Colonic mucosa (tissue), 4 donors: ENCODE results near the gene PRKCA. TPM values are rescaled to one million over a fixed set of nuclear protein-coding genes. Genes with fewer than 3 reads are reported as not detected.

ENCODE experiments used
- DNase-seq: peaks from one replicate; pipeline ENCODE4 v3.0.0-alpha.2; 2020
- H3K27ac ChIP-seq: fragments of 200-600 bp; one replicate; pipeline ENCODE4 v1.8.0; 2021
- H3K27me3 ChIP-seq: fragments of 200-600 bp; one replicate; pipeline ENCODE4 v1.8.0; 2021
- H3K36me3 ChIP-seq: fragments of 200-600 bp; one replicate; pipeline ENCODE4 v1.8.0; 2021
- H3K4me1 ChIP-seq: fragments of 200-600 bp; one replicate; pipeline ENCODE4 v1.8.0; 2021; ENCODE audit warnings: mild to moderate bottlenecking
- H3K4me3 ChIP-seq: fragments of 200-600 bp; one replicate; pipeline ENCODE4 v1.8.0; 2021
- H3K9ac ChIP-seq, 2 donors: one replicate each; pipeline ENCODE4 v1.7.0; 2013; ENCODE audit warnings: control low read depth in 2 of 2, low read depth in 2 of 2, low read length in 2 of 2
- H3K9me3 ChIP-seq: fragments of 200-600 bp; one replicate; pipeline ENCODE4 v1.8.0; 2021
- intact Hi-C: fragments of 100-400 bp; cut with DNase I; formaldehyde crosslinking; loops from one replicate; pipeline ENCODE4 v1.14.1; 2022
- total RNA-seq, 2 donors: library from RNA; stranded (reverse); fragmentation: NEBNext Ultra II Directional in 1 of 2; extraction: Animal tissue kit (Norgen Biotek cat#: 25700) in 1 of 2; gene quantifications; one replicate each; pipeline ENCODE4 v1.2.1, GENCODE V29; 2021
- TF ChIP-seq, protein P1 (sequence below): fragments of 200-600 bp; IDR thresholded peaks from one replicate; pipeline ENCODE4 v1.8.0; 2022; ENCODE audit warnings: antibody characterized with exemption, mild to moderate bottlenecking
- donor health status: healthy.
- donor health status: DM: no; HTN: no; CAD: no.
- donor health status: DM: no; HTN: no; CAD: no.

Gene PRKCA
- total RNA-seq, 2 donors from 2014 or later, result 40.0 to 41.8 TPM

DNA sequence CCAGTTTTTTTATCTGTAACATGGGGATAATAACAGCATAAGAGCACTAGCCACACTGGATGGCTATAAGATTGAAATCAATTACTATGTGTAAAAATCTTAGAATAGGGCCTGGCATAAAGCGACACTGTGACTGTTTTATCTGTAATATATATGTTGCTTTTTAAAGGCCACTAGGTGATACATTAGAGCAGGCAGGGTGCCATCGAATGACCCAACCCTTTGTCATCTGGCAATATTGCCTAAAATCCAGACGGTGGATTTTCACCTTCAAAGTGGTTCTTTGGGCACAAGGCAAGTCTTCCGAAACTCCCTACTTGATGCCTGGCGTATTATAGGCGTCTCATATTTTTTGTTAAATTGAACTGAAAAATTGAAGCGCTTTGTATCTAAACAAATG lies 69.1 kb downstream of the PRKCA start:
- intact Hi-C loops, result no loop called here

DNA sequence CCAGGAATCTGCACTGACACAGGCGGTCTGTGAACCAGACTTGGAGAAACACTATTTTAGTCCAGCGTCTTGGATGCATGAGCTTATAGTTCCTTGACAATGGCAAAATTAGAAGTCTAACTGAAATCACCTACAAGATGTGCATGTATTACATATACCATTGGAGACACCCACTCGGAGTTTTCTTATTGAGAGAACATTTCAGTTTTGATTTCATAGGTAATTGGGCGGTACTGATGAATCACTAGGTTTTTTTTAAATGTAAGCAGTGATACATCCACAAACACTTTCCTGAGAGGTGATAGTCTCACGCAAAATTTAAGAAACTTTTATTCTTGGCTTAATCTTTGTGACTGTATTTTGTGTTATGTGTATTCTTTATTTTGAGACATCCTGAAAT lies 69.8 kb downstream of the PRKCA start:
- no peak overlapping the region for H3K27ac ChIP-seq
- TF ChIP-seq, protein P1, sequence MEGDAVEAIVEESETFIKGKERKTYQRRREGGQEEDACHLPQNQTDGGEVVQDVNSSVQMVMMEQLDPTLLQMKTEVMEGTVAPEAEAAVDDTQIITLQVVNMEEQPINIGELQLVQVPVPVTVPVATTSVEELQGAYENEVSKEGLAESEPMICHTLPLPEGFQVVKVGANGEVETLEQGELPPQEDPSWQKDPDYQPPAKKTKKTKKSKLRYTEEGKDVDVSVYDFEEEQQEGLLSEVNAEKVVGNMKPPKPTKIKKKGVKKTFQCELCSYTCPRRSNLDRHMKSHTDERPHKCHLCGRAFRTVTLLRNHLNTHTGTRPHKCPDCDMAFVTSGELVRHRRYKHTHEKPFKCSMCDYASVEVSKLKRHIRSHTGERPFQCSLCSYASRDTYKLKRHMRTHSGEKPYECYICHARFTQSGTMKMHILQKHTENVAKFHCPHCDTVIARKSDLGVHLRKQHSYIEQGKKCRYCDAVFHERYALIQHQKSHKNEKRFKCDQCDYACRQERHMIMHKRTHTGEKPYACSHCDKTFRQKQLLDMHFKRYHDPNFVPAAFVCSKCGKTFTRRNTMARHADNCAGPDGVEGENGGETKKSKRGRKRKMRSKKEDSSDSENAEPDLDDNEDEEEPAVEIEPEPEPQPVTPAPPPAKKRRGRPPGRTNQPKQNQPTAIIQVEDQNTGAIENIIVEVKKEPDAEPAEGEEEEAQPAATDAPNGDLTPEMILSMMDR, result no peak
- no peaks in the 10 kb centered on the region for H3K36me3 ChIP-seq
- H3K4me3 ChIP-seq, result no peak overlapping the region
- intact Hi-C loops, result no loop called here
- H3K4me1 ChIP-seq, result peaks cover 3% of the 10 kb centered on the region
- H3K27me3 ChIP-seq, result no peaks in the 10 kb centered on the region
- DNase-seq, result no peak
- no peak overlapping the region for H3K9ac ChIP-seq
- H3K9me3 ChIP-seq, result no peaks in the 10 kb centered on the region

More for the DNA sequence above, 69.1 kb downstream of the PRKCA start:
- DNase-seq, result no peak
- Histone ChIP-seq H3K27me3 (no peaks in the 10 kb centered on the region), H3K4me1 (peaks cover 3% of the 10 kb centered on the region), H3K36me3 (no peaks in the 10 kb centered on the region), H3K4me3 (no peak overlapping the region), H3K9me3 (no peaks in the 10 kb centered on the region), H3K27ac (no peak overlapping the region), H3K9ac (no peak overlapping the region)
- TF ChIP-seq, protein P1, result no peak

DNA sequence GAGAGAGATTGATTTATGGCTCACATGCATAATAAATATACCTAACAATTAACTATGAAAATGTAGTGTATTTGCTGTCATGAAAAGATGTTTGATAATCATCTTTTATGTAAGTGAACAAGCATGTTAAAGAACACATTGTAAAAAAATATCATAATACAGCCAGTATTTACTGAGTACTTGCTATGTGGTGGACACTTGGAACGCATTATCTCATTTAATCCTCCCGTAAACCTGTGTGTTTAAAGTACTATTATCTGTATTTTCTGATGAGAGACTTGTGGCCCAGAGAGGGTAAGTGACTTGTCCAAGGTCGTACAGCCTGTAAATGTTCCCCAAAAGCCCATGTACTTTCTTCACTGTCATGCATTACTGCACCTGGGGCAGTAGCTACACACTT lies 70.7 kb downstream of the PRKCA start:
- Histone ChIP-seq H3K27me3 (no peaks in the 10 kb centered on the region), H3K4me1 (peaks cover 3% of the 10 kb centered on the region), H3K9ac (no peak overlapping the region), H3K4me3 (no peak overlapping the region), H3K27ac (no peak overlapping the region), H3K36me3 (no peaks in the 10 kb centered on the region), H3K9me3 (no peaks in the 10 kb centered on the region)
- intact Hi-C loops, result no loop called here
- TF ChIP-seq, protein P1, result no peak
- no peak for DNase-seq

GRCh38 chr17:66373944-66374817 lies 71.8 kb downstream of the PRKCA start:
- Histone ChIP-seq H3K9ac (no peak overlapping the region), H3K36me3 (no peaks in the 10 kb centered on the region), H3K9me3 (no peaks in the 10 kb centered on the region), H3K4me3 (no peak overlapping the region), H3K4me1 (peaks cover 3% of the 10 kb centered on the region), H3K27ac (no peak overlapping the region), H3K27me3 (no peaks in the 10 kb centered on the region)
- TF ChIP-seq, protein P1, result no peak
- intact Hi-C loops, result no loop called here
- peak; percentile 40 for DNase-seq

DNA sequence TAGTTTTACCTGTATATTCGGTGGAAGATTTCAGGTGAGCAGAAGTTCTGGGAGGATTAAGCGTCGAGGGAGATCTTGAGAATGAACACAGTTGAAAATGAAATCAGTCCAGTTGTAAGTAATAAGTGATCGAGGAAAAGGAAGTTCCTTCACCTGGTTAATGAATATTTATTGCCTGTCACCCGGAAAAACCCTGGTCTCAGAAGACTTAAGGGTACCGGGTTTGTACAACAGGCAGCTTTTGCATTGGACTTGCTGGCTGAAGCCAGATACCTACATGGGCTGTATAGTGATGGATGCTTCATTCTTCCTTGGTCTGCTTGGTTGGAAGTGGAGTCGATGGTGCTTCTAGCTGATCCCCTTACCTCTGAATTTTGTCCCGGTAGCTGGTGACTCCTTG lies 72.7 kb downstream of the PRKCA start:
- no peaks in the 10 kb centered on the region for H3K27me3 ChIP-seq
- no peak overlapping the region for H3K4me3 ChIP-seq
- no peaks in the 10 kb centered on the region for H3K9me3 ChIP-seq
- intact Hi-C loops, result no loop called here
- H3K27ac ChIP-seq, result peak overlapping the region; percentile 60
- H3K4me1 ChIP-seq, result peaks cover 3% of the 10 kb centered on the region
- TF ChIP-seq, protein P1, result no peak
- no peak overlapping the region for H3K9ac ChIP-seq
- no peaks in the 10 kb centered on the region for H3K36me3 ChIP-seq
- no peak for DNase-seq
